Mesendoderm (in vitro differentiated cells): Measurements from ENCODE around the gene COBL.
A peak's percentile ranks its signal among the peaks of the same experiment; 100 is the strongest.

Experiments
- DNase-seq: peaks from one replicate; pipeline ENCODE4 v3.0.0; 2013
- H2AK5ac ChIP-seq: 2 replicates; pipeline ENCODE4 v1.6.1; 2013; ENCODE audit warnings: low read length, inconsistent platforms
- H2BK120ac ChIP-seq: 2 replicates; pipeline ENCODE4 v1.6.1; 2013; ENCODE audit warnings: low read depth, mild to moderate bottlenecking, low read length, moderate library complexity, mixed read lengths
- H2BK15ac ChIP-seq: replicated peaks from 2 replicates; pipeline ENCODE4 v1.6.1; 2013; ENCODE audit warnings: low read depth, mild to moderate bottlenecking, moderate library complexity
- H2BK5ac ChIP-seq: 2 replicates; pipeline ENCODE4 v1.6.1; 2013; ENCODE audit warnings: low read length, inconsistent platforms
- H3K18ac ChIP-seq: 2 replicates; pipeline ENCODE4 v1.6.1; 2013; ENCODE audit warnings: mild to moderate bottlenecking, low read length, mixed read lengths
- H3K23ac ChIP-seq: one replicate; pipeline ENCODE4 v1.6.1; 2013; ENCODE audit warnings: low read length
- H3K27ac ChIP-seq: 2 replicates; pipeline ENCODE4 v1.5.1; 2013; ENCODE audit warnings: low read depth, mild to moderate bottlenecking, inconsistent platforms, low read length, moderate library complexity
- H3K27me3 ChIP-seq: 2 replicates; pipeline ENCODE4 v1.6.1; 2013; ENCODE audit warnings: low read length, control low read depth, mild to moderate bottlenecking, inconsistent platforms; ENCODE audit not compliant: insufficient read depth, poor library complexity
- H3K36me3 ChIP-seq: 2 replicates; pipeline ENCODE4 v1.6.1; 2013; ENCODE audit warnings: low read length, inconsistent platforms; ENCODE audit not compliant: control insufficient read depth, insufficient read depth
- H3K4ac ChIP-seq: one replicate; pipeline ENCODE4 v1.6.1; 2013; ENCODE audit warnings: low read depth, mild to moderate bottlenecking, low read length, moderate library complexity
- H3K4me1 ChIP-seq: 2 replicates; pipeline ENCODE4 v1.6.1; 2013; ENCODE audit warnings: low read depth, low read length, inconsistent platforms; ENCODE audit not compliant: control insufficient read depth
- H3K4me2 ChIP-seq: 2 replicates; pipeline ENCODE4 v1.6.1; 2013; ENCODE audit warnings: low read length
- H3K4me3 ChIP-seq: 2 replicates; pipeline ENCODE4 v1.5.1; 2013; ENCODE audit warnings: mild to moderate bottlenecking, low read length
- H3K56ac ChIP-seq: one replicate; pipeline ENCODE4 v1.6.1; 2013; ENCODE audit warnings: low read length
- H3K79me1 ChIP-seq: 2 replicates; pipeline ENCODE4 v1.6.1; 2013; ENCODE audit warnings: low read length, inconsistent platforms
- H3K79me2 ChIP-seq: 2 replicates; pipeline ENCODE4 v1.6.1; 2013; ENCODE audit warnings: mild to moderate bottlenecking, low read length; ENCODE audit not compliant: control insufficient read depth, insufficient read depth
- H3K9ac ChIP-seq: 2 replicates; pipeline ENCODE4 v1.6.1; 2013; ENCODE audit warnings: low read length, inconsistent platforms
- H4K5ac ChIP-seq: one replicate; pipeline ENCODE4 v1.6.1; 2013; ENCODE audit warnings: low read length
- H4K8ac ChIP-seq: one replicate; pipeline ENCODE4 v1.6.1; 2013; ENCODE audit warnings: low read depth, mild to moderate bottlenecking, control low read depth, low read length, moderate library complexity
- WGBS: extraction: QIAGEN DNeasy Blood & Tissue Kit; methylation state at CpG from one replicate; pipeline ENCODE4 v1.1.7; 2013; ENCODE audit warnings: low lambda C conversion rate, missing lambda C conversion rate; ENCODE audit not compliant: insufficient coverage; ENCODE audit errors: extremely low coverage; 5-methylcytosine and 5-hydroxymethylcytosine counted together

Gene COBL

DNA sequence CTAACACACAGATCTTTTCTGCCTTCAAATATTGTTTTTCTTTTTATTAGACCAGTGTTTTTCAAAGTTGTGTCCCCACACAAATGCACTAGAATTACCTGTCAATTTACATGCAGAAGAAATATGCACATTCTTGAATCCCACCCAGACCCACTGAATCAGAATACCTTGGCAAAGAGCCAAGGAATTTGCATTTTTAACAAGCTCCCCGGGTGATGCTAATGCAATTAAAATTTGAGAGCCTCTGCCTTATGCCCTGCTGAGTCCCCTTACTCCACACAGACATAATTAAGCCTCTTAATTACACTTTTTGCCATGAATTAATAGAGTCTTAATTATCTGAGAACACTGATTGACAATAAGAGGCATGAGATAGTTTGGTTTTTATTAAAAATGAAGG is 332.8 kb downstream of the COBL start:
- DNase-seq, result peak; percentile 15
- H3K36me3 ChIP-seq, result no peaks in the 10 kb centered on the region
- WGBS, result no CpG with 5 or more reads among the region's 1 CpG
- no peak overlapping the region for H3K18ac ChIP-seq
- no peak overlapping the region for H3K56ac ChIP-seq
- H3K4me1 ChIP-seq, result peaks cover 7% of the 10 kb centered on the region
- no peak overlapping the region for H3K4me3 ChIP-seq
- H4K5ac ChIP-seq, result no peak overlapping the region
- H3K27ac ChIP-seq, result no peak overlapping the region
- no peaks in the 10 kb centered on the region for H3K79me1 ChIP-seq
- no peak overlapping the region for H2BK120ac ChIP-seq
- H3K27me3 ChIP-seq, result no peaks in the 10 kb centered on the region
- no peak overlapping the region for H3K23ac ChIP-seq
- no peak overlapping the region for H4K8ac ChIP-seq
- H2AK5ac ChIP-seq, result no peak overlapping the region
- H3K79me2 ChIP-seq, result no peaks in the 10 kb centered on the region
- H2BK15ac ChIP-seq, result no peak overlapping the region
- H3K9ac ChIP-seq, result no peak overlapping the region
- no peak overlapping the region for H3K4ac ChIP-seq
- H2BK5ac ChIP-seq, result no peak overlapping the region
- no peak overlapping the region for H3K4me2 ChIP-seq

GRCh38 chr7:50982626-50983025 is 334.0 kb downstream of the COBL start:
- no peak overlapping the region for H3K4me3 ChIP-seq
- no peak overlapping the region for H2BK120ac ChIP-seq
- H3K23ac ChIP-seq, result no peak overlapping the region
- H2BK15ac ChIP-seq, result no peak overlapping the region
- H3K27ac ChIP-seq, result no peak overlapping the region
- no peak overlapping the region for H3K18ac ChIP-seq
- H2BK5ac ChIP-seq, result no peak overlapping the region
- H3K79me2 ChIP-seq, result no peaks in the 10 kb centered on the region
- H3K4me1 ChIP-seq, result peaks cover 6% of the 10 kb centered on the region
- no peak overlapping the region for H3K4ac ChIP-seq
- H3K56ac ChIP-seq, result no peak overlapping the region
- H3K27me3 ChIP-seq, result no peaks in the 10 kb centered on the region
- no peak overlapping the region for H3K4me2 ChIP-seq
- H3K36me3 ChIP-seq, result no peaks in the 10 kb centered on the region
- H2AK5ac ChIP-seq, result no peak overlapping the region
- no peak overlapping the region for H4K5ac ChIP-seq
- no CpG with 5 or more reads among the region's 2 CpGs for WGBS
- H3K79me1 ChIP-seq, result no peaks in the 10 kb centered on the region
- H4K8ac ChIP-seq, result no peak overlapping the region
- H3K9ac ChIP-seq, result no peak overlapping the region
- DNase-seq, result peak; percentile 70

DNA sequence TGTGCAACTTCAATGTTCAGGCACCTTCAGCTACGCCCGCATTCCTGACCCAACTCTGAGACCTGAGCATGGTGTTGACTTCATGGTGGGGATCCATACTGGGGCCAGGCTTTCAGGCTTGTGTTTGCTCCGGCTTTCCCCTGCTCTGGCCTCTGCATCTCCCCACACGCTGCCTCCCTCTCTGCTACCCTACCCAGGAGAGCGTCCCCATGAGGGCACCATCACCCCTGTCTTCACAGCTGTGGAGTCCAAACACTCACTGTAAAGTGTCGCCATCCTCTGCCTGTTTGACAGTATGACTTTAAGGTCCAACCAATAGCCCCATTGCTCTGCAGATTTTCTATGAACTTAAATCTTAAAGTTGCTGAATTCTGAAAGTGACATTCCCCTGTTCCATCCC is 334.9 kb downstream of the COBL start:
- H2BK120ac ChIP-seq, result no peak overlapping the region
- no peaks in the 10 kb centered on the region for H3K79me2 ChIP-seq
- H3K79me1 ChIP-seq, result no peaks in the 10 kb centered on the region
- no peak overlapping the region for H3K23ac ChIP-seq
- H3K18ac ChIP-seq, result no peak overlapping the region
- H3K4me3 ChIP-seq, result no peak overlapping the region
- no peak overlapping the region for H2AK5ac ChIP-seq
- H3K56ac ChIP-seq, result peak overlapping the region; percentile 5
- no peak overlapping the region for H3K4me2 ChIP-seq
- peaks cover 6% of the 10 kb centered on the region for H3K4me1 ChIP-seq
- H2BK5ac ChIP-seq, result no peak overlapping the region
- no peak overlapping the region for H3K27ac ChIP-seq
- no peak overlapping the region for H4K5ac ChIP-seq
- no peak overlapping the region for H3K4ac ChIP-seq
- no peaks in the 10 kb centered on the region for H3K27me3 ChIP-seq
- DNase-seq, result peak; percentile 53
- H3K9ac ChIP-seq, result no peak overlapping the region
- WGBS, result no CpG with 5 or more reads among the region's 6 CpGs
- H3K36me3 ChIP-seq, result no peaks in the 10 kb centered on the region
- H2BK15ac ChIP-seq, result no peak overlapping the region
- no peak overlapping the region for H4K8ac ChIP-seq

DNA sequence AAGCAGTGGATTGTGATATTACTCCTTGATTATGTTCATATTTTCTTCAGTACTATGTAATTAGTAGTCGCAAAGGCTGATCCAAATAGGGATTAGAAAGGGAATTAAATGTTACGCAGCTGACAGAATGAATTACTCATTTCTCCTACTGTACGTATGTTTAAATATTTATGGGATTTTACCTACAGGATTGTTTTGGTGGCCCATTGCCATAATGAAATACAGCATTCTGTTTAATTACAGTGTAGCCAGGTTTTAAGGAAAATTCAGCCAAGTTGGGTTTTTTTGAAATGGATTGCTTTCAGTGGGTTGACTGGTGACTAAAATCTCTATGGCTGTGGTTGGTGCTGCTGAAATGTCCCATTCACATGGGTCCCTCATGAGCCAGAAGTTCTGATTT is 336.2 kb downstream of the COBL start:
- Histone ChIP-seq H3K27ac (no peak overlapping the region), H2AK5ac (no peak overlapping the region), H3K27me3 (no peaks in the 10 kb centered on the region), H2BK120ac (no peak overlapping the region), H3K4me3 (no peak overlapping the region), H3K79me2 (no peaks in the 10 kb centered on the region), H2BK15ac (no peak overlapping the region), H3K18ac (no peak overlapping the region), H3K36me3 (no peaks in the 10 kb centered on the region), H4K8ac (no peak overlapping the region), H3K4me2 (no peak overlapping the region), H3K56ac (no peak overlapping the region), H3K79me1 (no peaks in the 10 kb centered on the region), H4K5ac (no peak overlapping the region), H3K23ac (no peak overlapping the region), H3K4me1 (peaks cover 6% of the 10 kb centered on the region), H3K9ac (no peak overlapping the region), H2BK5ac (no peak overlapping the region), H3K4ac (no peak overlapping the region)
- WGBS, result no CpG with 5 or more reads among the region's 3 CpGs
- DNase-seq, result no peak

- H3K56ac ChIP-seq, result no peak overlapping the region
- no peak overlapping the region for H3K27ac ChIP-seq
- peak; percentile 56 for DNase-seq
- H3K79me1 ChIP-seq, result no peaks in the 10 kb centered on the region
- H2AK5ac ChIP-seq, result no peak overlapping the region
- no peaks in the 10 kb centered on the region for H3K79me2 ChIP-seq
- H4K8ac ChIP-seq, result no peak overlapping the region
- H4K5ac ChIP-seq, result no peak overlapping the region
- no peak overlapping the region for H3K4me2 ChIP-seq
- peaks cover under 1% of the 10 kb centered on the region for H3K4me1 ChIP-seq
- WGBS, result no CpG with 5 or more reads among the region's 2 CpGs
- H3K18ac ChIP-seq, result no peak overlapping the region
- no peak overlapping the region for H3K23ac ChIP-seq
- no peak overlapping the region for H3K4me3 ChIP-seq
- no peaks in the 10 kb centered on the region for H3K36me3 ChIP-seq
- H3K4ac ChIP-seq, result no peak overlapping the region
- no peak overlapping the region for H3K9ac ChIP-seq
- H3K27me3 ChIP-seq, result no peaks in the 10 kb centered on the region
- no peak overlapping the region for H2BK15ac ChIP-seq
- H2BK120ac ChIP-seq, result no peak overlapping the region
- H2BK5ac ChIP-seq, result no peak overlapping the region
Observed at GRCh38 chr7:50978633-50979215, 337.9 kb downstream of the COBL start.

DNA sequence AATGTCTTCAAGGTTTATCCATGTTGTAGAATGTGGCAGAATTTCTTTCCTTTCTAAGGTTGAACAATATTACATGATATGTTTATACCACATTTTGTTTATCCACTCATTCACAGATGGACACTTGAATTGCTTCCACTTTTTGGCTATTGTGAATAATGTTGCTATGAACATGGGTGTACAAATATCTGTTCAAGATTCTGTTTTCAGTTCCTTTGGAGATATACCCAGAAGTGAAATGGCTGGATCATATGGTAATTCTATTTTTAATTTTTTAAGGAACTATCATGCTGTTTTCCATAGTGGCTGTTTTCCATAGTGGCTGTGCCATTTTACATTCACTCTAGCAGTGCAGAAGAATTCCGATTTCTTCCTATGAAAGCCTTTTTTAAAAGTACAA is 339.2 kb downstream of the COBL start:
- WGBS, result no CpG with 5 or more reads among the region's 1 CpG
- no peak overlapping the region for H3K4ac ChIP-seq

More for the DNA sequence above, 339.2 kb downstream of the COBL start:
- Histone ChIP-seq H3K27ac (no peak overlapping the region), H3K36me3 (no peaks in the 10 kb centered on the region), H2AK5ac (no peak overlapping the region), H2BK15ac (no peak overlapping the region), H4K8ac (no peak overlapping the region), H3K9ac (no peak overlapping the region), H3K79me1 (no peaks in the 10 kb centered on the region), H3K4me1 (no peaks in the 10 kb centered on the region), H3K4me3 (no peak overlapping the region), H3K79me2 (no peaks in the 10 kb centered on the region), H4K5ac (no peak overlapping the region), H3K18ac (no peak overlapping the region), H3K56ac (no peak overlapping the region), H2BK5ac (no peak overlapping the region), H3K23ac (no peak overlapping the region), H3K4me2 (no peak overlapping the region), H2BK120ac (no peak overlapping the region), H3K27me3 (no peaks in the 10 kb centered on the region)
- no peak for DNase-seq
